Effector CD4-positive, alpha-beta T cell (primary cell): ENCODE data around the gene ISOC2.
"Not testable (repeated sequence)": the region's sequence is repeated elsewhere in the genome, so short reads cannot be mapped to it uniquely, and the experiment has no call there.

Experiments used
- DNase-seq: peaks from one replicate; pipeline ENCODE4 v3.0.0-alpha.2; 2020

The ISOC2 gene

DNA sequence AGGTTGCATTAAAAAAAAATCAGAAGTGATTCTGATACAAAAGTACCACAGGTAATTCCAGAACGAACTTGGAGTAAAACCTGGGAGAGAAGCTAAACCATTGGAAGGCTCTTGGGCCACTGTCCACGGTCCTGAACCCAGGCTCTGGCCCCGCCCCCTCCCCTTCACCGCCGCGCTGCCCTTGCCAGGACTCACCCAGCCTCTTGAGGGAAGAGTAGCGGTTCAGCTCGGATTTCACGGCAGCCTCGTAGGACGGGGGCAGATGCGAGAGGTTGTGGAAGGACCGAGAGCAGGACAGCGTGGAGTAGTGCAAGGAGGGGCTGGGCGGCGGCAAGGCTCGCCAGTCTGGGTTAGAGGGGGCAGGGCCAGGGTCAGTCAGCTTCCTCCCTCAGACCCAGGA, 24.0 kb downstream of the ISOC2 start:
- no peak for DNase-seq

DNA sequence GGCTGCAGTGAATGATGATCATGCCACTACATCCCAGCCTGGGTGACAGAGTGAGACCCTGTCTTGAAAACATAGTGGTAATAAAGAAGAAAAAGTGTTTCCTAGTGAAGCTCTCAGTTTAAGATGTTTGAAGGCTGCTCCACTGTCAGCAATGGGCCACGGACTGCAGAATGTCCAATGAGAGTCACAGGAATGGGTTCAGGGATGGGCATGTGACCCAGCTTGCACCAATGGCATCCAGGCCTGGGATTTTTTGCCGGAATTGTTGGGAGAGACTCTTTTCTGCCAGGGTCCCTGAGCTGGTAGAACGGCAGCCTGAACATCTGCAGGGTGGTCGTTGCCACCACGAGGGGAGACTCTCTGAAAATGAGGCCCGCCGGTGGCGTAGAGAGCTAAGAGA, 24.6 kb downstream of the ISOC2 start:
- DNase-seq, result no peak

DNA sequence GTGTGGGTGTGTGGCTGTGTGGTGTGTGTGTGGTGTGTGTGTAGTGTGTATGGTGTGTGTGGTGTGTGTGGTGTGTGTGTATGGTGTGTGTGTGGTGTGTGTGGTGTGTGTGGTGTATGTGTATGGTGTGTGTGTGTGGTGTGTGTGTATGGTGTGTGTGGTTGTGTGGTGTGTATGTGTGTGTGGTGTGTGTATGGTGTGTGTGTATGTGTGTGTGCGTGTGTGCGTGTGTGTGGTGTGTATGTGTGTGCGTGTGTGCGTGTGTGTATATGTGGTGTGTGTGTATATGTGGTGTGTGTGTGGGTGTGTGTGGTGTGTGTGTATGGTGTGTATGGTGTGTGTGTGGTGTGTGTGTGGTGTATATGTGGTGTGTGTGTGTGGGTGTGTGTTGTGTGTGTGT, 26.4 kb downstream of the ISOC2 start:
- no peak for DNase-seq

DNA sequence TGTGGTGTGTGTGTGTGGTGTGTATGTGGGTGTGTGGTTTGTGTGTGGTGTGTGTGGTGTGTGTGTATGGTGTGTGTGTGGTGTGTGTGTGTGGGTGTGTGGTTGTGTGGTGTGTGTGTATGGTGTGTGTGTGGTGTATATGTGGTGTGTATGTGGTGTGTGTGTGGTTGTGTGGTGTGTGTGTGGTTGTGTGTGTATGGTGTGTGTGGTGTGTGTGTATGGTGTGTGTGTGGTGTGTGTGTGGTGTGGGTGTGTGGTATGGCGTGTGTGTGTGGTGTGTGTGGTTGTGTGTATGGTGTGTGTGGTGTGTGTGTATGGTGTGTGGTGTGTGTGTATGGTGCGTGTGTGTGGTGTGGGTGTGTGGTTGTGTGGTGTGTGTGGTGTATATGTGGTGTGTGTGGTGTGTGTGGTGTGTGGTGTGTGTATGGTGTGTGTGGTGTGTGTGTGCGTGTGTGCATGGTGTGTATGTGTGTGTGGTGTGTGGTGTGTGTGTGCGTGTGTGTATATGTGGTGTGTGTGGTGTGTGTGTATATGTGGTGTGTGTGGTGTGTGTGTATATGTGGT, 27.0 kb downstream of the ISOC2 start:
- DNase-seq, result no peak

DNA sequence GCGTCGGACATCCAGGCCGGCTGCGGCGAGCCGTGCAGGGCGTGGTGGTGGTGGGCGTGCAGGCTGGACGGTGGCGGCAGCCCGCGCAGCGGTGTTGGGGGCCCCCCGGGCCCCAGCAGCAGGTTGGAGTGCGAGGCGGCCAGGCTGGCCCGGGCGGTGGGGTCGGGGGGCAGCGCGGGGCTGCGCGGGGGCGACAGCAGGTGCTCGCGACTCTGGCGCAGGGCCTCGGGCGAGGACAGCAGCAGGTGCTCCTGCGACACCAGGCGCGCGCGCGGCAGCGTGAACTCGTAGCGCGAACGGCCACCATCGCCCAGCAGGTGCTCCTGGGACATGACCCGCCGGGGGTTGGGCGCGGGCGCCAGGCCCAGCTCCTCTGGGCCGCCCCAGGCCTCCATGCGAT, 28.1 kb downstream of the ISOC2 start:
- DNase-seq, result no peak

DNA sequence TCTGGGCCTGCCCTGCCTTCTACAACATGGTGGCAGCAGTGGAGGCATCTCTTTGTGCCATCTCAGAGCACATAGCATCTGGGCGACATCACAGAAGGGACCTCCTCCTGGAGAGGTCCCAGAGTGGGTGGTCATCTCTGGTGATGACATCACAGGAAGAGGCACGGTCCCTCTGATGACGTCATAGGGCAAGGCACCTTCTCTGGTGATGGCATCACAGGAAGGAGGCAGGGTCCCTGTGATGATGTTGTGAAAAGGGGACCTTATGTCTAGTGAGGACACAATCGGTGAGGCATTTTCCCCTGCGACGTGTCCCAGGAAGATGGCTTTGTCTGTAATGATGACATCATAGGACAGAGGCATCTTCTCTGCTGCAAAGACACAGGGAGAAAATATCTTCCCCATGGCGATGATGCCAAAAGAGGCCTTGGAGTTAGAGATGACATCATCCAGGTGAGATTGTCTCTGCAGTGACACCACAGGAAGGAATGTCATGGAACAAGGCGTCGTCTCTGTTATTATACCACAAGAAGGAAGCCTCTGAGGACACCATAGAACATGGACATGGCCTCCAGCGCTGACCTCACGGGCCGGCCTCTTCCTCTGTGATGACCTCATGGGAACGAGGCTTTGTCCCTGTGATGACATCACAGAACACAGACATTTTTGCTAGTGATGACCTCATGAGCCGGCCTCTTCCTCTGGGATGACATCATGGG, 29.0 kb downstream of the ISOC2 start:
- no peak for DNase-seq

DNA sequence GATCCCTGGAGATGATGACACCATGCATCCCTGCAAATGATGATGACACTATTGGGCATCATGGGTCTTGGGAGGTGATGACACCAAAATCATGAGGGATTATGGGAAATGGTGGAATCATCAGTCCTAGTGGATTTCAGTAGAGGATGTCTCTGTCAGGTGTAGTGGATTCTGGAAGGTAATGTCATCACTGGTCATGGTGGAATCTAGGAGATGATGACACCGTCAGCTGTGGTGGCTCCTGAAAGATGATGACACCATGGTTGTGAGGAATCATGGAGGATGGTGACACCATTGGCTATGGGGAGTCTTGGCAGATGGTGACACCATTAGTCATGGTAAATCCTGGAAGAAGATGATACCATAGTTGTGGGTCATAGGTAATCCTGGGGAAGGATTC, 30.3 kb downstream of the ISOC2 start:
- DNase-seq, result no peak

DNA sequence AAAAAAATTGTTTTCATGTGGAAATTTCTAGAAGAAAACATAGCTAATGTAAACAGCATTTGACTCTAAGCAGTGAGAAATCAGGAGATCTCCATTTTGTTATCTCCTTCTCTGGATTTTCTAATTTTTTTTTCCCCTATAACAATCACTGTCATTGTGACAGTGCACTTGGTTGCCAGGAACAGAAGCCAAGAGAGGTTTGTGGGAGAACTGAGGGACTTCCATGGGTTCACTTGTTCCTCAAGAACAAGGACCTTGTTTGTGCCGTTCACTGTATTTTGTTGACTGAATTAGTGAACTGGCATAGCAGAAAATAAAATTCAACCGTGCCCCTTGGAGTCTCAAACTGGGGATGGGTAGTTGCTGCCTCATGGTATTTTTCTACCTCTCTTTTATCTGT, 35.4 kb downstream of the ISOC2 start:
- no peak for DNase-seq

DNA sequence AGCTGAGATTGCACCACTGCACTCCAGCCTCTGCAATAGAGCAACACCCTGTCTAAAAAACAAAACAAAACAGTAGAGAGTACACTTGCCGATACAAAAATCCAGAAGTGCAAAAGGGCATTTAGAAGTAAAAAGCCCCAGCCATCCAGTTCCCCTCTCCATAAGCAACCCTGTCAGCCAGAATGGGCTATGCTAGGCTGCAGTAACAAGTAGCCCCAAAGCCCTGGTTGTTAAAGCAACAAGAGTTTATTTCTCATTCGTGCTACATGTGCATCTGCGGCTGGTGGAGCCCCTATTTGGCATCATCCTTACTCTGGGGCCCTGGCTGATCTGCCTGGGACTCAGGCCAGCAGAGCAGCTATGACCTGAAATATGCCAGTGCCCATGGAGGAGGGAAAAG, 36.9 kb downstream of the ISOC2 start:
- no peak for DNase-seq

DNA sequence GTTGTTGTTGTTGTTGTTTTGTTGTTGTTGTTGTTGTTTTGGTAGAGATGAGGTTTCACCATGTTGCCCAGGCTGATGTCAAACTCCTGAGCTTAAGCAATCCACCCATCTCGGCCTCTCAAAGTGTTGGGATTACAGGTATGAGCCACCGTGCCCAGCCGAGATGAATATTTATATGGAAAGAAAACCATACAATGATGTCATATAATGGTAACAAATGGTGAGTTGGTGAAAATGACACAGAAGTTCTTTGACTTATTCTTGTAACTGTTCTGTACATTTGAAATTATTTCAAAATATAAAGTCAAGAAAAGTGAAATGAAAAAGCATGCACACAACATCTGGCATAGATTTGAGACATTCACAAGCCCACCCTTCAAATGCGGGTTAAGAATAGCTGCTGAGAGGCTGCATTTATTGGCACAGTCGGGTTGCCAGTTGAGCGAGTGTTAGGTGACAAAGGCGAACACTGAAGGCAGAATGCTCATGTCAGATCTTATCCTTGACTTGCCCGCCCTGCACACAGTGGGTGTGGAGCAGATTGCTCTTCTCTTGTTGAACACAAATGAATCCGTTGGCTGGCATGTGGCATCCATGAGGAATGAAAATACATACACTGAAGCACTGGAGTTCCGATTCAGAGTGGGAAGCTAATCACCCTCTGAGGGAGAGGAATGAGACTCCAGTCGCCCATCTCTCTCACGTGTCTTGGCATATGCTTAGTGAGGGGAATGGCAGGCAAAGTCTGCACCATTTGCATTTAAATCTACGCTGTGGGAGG, 38.0 kb downstream of the ISOC2 start:
- no peak for DNase-seq

DNA sequence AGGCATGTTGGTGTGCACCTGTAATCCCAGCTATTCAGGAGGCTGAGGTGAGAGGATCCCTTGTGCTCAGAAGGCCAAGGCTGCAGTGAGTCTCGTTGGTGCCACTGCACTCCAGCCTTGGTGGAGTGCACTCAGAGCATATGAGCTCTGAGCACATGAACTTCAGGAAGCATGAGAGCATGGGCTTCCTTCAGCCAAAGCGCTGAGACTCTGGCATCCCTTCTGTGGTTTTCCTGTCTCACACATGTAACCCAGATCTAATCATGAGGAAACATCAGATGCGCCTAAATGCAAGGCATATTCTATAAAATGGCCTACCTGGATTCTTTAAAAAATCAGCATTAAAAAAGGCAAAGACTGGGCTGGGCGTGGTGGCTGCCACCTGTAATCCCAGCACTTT, 40.2 kb downstream of the ISOC2 start:
- DNase-seq, result peak; percentile 26

DNA sequence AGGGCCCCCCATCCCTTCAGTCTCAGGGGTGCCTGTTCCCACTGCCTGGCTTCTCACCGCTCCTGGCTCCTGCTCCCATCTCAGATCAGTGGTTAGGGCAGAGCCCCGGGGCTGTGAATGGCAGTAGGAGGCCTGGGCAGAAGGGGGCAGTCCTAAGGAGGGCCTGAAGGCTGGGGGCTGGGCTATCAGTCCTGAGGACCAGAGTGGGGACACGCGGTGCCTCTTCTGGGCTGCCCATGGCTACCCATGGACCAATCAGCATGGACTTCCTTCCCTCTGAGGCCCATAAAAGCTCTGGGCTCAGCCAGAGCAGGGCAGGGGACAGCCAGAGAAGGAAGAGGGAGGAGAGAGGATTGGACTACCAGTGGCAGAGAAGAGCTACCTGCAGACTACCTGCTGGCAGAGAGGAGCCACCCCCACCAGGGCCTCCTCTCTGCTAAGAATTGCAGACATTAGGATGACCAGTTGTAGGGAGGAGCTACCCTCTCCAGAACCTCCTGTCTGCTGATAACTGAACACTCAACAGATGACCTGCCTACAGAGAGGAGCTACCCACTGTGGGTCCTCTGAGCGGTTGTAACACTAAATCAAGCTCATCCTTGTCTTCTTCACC, 41.7 kb downstream of the ISOC2 start:
- DNase-seq, result no peak

DNA sequence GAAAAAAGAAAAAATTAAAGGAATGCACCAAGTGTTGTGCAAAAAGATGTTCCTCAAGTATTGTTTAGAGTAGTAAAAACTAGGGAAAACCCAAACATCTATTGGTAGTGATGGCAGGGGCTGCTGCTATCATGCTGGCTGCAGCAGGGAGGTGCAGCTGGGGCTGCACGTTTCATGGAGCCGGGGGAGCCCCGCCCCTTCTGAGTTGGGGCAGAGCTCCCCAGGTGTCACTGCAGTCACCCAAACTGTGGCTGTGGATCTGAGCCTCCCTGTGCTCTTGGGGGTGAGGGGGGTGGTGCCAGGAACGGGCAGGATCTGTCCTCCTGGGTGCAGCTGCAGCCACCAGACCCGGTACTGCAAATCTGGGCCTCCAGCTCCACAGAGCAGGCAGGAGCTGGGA, 42.3 kb downstream of the ISOC2 start:
- DNase-seq, result no peak

DNA sequence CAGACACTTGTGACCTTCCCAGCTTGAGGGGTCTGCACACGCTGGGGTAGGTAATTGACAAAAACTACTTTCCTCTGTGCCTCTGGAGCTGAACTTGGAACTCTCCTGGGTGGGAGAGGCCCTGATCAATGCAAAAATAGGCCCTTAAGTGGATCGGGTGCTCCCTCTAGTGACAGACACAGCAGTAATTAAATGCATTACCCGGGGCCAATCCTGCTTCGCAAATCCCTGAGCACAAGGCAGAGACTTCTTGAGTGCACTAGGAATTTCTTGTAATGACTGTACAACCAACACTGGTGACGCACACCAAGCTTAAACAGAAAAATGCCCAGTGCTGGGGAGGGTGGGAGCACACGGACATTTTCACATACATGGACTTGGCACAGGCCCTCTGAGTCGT, 43.3 kb downstream of the ISOC2 start:
- DNase-seq, result peak; percentile 36

DNA sequence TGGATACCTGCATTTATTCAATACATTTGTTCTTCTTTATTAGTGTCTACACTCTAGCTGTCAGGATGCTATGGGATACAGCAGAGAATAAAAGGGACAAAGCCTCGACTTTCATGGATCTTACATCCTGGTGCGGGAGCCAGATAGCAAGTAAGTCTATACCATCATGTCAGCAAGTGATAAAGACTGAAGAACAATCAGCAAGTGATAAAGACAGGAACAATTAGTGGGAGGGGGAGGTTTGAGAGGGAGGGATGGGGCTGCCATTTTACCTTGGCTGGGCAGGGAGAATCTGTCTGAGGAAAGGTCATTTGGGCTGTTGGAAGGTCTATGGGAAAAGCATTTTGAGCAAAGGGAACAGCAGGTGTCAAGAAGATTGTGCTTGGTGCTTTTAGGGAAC, 51.3 kb downstream of the ISOC2 start:
- DNase-seq, result no peak

DNA sequence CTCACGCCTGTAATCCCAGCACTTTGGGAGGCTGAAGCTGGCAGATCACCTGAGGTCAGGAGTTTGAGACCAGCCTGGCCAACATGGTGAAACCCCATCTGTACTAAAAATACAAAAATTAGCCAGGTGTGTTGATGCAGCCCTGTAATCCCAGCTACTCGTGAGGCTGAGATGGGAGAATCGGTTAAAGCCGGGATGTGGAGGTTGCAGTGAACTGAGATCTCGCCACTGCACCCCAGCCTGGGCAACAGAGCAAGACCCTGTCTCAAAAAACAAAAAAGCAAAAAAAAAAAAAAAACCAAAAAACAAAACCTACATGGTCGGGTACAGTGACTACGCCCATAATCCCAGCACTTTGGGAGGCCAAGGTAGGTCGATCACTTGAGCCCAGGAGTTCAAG, 52.3 kb downstream of the ISOC2 start:
- DNase-seq, result not testable (repeated sequence)

DNA sequence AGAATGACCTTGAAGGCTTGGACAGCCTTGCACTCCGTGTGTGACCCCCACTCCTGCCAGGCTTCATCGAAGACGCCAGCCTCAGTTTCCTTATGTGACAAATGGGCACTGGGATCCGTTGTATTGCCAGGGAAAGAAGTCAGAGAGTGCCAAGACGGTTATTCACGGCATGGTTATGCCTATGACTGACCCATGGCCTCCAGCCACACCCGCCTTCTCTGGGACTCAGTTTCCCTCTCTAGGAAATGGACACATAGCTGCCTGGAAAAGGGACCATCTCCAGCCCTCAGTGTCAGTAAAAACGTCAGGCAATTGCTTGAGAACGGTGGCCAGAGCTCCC, 52.9 kb downstream of the ISOC2 start:
- DNase-seq, result no peak

DNA sequence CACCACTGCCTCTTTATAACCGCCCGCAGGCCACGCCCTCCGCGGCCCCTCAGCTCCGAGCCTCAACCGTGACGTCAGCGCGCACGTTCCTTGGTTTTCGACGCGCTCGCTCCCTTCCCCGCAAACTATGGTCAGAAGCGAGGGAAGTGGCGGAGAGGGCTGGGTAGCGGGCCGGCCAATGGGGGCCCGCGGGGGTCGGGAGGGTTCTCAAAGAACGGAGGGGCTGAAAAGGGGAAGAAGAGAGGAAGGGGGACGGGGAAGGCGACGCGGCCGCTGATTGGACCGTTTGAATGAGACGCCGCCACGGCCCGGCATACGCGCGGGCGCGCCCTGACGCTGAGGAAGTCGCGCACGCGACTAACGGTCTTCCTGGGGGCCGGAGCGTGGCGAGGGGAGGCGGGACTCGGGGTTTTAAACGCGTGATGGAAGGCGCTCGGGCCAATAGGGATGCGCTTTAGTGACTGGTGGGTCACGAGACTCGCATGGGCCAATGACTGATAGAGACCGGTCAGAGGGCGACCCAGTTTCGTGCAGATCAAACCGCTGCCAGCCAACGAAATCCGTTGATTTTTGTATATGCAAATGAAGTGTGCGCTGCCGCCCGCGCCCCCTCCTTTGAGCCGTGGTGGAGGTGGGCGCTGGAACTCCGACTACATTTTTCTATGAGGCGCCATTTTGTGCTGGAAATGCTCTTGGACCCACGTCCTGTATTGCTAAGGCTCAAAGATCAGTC, 53.5 kb downstream of the ISOC2 start:
- peak; percentile 95 for DNase-seq

DNA sequence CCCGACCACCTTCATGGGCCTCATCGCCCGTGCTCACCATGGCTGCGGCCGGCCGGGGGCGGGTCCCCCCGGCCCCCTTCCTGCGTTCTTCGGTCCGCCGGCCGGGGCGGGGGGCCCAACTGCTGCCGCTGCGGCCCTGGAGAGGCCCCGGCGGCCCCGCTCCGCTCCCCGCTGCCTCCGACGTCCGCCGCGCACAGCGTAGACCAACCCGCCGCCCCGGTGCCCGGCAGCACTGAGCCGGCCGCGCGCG, 54.0 kb downstream of the ISOC2 start, which contains the start of gene UBE2S:
TSS of gene UBE2S (minus strand) at position 239 of the 250 bp plus-strand sequence. CDS start at position 40, 199 bp downstream.
- DNase-seq, result not testable (repeated sequence)

DNA sequence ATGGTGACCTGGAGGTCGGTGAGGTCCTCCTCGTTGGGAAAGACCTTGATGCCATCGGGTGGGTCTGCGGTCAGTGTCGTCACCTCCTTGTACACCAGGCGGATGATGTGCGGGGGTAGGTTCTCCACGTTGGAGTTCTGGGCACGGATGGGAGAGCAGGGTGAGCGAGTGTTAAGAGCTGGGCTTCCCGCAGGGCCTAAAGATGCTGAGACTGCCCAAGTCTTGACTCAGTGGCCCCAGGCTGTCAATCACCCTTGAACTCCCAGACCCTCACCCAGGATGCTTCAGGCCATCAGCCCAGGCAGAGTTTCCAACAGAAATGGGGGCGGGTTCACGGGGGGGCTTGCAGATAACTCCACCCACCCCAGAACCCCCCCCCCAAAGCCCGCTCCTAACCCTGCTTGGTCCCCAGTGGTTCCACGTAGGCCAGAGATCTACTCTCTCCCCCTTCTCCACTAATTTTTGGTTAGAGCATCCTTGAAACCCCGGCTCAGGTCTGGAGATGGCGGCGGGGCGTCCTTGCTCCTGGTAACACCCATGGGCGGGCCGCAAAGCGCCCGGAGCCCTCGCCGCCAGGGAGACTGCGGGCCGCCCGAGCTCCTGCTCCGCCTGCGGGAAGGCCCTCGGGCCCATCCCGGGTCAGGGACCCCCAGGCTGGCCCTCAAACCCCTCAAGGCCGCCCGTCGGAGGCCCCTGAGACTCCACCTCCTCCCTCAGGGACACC, 54.5 kb downstream of the ISOC2 start:
- no peak for DNase-seq

DNA sequence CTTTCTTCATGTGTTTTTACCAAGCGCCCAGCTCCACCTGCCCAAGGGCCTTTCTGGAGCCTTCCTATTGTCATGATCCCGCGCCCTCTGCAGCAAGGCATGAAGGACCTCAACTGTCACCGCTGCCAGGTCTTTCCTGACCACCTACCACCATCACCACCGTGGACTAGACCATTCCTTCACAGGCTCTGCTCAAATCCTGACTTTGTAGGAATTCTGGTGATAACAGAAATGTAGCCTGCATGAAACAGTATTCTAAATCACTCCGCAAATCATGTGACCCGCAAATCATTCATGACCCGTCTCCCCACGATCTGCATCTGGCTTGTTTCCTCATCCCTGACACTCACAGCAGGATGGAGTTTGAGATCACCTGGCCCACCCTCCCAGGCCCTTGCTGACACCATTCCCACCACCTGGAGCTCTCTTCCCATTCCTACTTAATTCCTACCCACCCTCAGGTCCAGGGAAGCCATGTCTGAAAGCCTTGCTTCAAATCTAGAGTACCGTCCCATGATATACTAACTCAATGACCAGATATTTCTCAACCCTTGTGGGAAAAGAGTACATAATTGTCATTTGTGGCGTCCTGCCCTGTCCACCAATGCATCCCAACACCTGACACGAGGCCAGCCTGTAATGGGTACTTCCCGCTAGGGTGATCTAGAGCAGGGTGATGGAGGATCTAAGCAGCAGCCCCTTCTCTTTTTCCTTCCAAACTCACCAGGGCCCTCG, 55.2 kb downstream of the ISOC2 start:
- DNase-seq, result no peak

DNA sequence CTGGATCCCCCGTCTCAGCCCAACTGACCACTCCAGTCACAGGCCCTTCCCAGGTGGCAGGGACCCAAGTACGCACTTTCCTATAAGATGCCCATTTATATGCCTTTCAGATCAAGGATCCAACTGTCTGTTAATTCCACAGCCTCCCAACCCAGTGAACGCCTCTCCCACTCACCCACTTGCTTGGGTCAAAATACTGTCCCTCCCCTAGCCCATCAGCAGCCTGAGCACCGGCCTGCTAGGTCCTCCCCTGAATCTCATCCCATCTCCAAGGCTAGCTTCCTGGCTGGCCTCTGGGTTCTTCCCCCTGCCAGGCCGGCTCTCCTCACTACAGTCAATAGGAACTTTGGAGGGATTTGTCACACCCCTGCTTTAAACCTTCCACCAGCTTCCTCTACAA, 55.8 kb downstream of the ISOC2 start:
- no peak for DNase-seq
